WI38 (cell line): ENCODE data around the gene TECR.
A peak's percentile ranks its signal among the peaks of the same experiment; 100 is the strongest.

Experiments
- H3K4me3 ChIP-seq: 2 replicates; pipeline ENCODE4 v1.5.1; 2011; ENCODE audit warnings: low read depth, mild to moderate bottlenecking, control low read depth, low read length
- TF ChIP-seq, protein P1 (sequence below): IDR thresholded peaks from 2 replicates; pipeline ENCODE4 v1.5.1; 2012; ENCODE audit warnings: low read depth, mild to moderate bottlenecking, control low read depth, low read length

The TECR gene

DNA sequence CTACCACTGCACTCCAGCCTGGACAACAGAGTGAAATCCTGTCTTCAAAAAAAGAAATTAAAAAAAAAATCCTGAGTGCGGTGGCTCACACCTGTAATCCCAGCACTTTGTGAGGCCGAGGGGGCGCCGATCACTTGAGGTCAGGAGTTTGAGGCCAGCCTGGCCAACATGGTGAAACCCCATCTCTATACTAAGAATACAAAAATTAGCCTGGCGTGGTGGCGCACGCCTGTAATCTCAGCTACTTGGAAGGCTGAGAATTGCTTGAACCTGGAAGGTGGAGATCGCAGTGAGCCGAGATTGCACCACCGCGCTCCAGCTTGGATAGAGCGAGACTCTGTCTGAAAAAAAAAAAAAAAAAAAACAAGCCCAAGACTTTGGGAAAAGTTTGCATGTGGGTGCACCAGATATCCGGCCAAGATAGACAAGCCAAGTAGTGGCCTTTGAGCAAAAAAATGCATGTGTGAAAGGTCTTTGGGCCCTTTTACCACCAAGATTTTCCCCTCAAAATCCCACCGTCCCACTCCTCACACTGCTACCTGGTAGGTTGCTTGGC, 16.9 kb upstream of the TECR start:
- H3K4me3 ChIP-seq, result no peak overlapping the region
- TF ChIP-seq, protein P1, sequence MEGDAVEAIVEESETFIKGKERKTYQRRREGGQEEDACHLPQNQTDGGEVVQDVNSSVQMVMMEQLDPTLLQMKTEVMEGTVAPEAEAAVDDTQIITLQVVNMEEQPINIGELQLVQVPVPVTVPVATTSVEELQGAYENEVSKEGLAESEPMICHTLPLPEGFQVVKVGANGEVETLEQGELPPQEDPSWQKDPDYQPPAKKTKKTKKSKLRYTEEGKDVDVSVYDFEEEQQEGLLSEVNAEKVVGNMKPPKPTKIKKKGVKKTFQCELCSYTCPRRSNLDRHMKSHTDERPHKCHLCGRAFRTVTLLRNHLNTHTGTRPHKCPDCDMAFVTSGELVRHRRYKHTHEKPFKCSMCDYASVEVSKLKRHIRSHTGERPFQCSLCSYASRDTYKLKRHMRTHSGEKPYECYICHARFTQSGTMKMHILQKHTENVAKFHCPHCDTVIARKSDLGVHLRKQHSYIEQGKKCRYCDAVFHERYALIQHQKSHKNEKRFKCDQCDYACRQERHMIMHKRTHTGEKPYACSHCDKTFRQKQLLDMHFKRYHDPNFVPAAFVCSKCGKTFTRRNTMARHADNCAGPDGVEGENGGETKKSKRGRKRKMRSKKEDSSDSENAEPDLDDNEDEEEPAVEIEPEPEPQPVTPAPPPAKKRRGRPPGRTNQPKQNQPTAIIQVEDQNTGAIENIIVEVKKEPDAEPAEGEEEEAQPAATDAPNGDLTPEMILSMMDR, result no peak

DNA sequence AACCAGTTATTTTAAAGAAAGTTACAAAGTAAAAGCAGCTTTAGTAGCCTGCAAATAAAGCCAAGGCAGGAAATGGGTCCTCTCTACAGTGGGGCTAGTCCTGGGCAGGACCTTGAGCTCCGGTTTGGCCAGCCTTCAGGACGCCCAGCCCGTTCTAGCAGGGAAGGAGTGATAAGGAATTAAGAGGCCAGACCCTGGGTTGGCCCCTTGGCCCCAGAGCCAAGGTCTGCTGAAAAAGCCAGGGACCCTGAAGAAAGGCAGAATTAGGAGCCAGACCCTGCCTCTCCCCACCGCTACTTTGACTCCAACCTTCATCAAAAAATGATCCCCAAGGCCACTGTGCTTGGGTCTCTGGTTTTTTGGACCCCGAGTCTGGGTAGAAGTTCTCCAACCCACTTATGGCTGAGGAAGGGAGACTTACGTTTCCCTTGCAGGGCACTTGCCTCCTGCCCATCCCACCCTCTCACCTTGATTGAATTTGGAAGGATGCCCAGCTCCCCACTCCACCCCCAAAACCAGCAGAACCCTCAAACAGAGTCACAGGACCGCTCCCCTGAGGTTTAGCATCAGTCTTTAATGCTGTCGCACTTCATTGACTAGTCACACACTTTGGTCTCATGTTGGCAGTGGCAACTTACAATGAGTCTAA, 15.1 kb upstream of the TECR start:
- TF ChIP-seq, protein P1, result no peak
- no peak overlapping the region for H3K4me3 ChIP-seq

DNA sequence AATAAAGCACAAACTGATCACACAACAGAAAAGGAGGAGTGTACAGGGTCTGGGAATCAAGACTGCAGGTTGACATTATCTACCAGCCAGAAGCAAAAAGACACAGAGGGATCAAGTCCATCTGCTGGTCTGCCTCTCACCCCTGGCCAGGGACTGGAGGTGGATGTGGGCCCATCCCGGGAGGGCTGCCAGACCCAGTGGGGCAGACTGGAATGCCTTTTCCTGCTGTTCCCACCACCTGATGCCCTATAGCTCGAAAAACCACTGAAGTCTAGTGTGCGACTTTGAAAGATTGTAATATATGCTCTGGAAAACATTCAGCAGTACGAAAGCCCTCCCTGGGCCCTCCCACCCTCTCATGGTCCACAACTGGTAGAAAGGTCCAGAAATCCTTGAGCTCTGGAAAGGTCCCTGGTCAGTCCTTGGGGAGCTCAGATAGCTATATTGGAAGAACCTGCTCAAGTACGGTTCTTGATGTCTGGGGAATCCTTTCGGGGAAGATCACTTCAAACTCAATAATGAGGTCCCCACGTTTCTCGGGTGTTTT, 13.8 kb upstream of the TECR start:
- H3K4me3 ChIP-seq, result peak overlapping the region; percentile 92

DNA sequence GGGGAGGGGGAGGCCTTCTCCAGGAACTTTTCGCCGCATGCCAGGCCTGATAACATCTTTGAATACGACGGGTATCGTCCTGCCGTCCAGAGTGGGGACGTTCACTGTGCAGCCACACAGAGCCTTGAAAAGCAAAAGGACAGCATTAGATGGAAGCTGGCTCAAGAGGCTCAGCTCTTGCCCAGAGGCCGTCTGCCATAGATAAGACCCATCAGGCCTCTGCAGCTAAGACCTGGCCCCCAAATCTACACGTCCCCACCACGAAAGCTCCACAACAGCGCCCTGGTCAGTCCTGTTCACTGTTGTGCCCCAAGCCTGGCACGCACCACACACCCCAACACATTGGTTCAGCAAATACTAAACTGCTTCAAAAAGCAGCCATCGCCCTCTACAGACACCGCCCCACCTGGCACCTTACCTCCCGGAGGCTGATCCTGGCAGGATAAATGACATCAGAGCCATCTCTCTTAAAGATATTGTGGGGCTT, 13.3 kb upstream of the TECR start:
- TF ChIP-seq, protein P1, result no peak

More for the DNA sequence above, 13.8 kb upstream of the TECR start:
- TF ChIP-seq, protein P1, result no peak

DNA sequence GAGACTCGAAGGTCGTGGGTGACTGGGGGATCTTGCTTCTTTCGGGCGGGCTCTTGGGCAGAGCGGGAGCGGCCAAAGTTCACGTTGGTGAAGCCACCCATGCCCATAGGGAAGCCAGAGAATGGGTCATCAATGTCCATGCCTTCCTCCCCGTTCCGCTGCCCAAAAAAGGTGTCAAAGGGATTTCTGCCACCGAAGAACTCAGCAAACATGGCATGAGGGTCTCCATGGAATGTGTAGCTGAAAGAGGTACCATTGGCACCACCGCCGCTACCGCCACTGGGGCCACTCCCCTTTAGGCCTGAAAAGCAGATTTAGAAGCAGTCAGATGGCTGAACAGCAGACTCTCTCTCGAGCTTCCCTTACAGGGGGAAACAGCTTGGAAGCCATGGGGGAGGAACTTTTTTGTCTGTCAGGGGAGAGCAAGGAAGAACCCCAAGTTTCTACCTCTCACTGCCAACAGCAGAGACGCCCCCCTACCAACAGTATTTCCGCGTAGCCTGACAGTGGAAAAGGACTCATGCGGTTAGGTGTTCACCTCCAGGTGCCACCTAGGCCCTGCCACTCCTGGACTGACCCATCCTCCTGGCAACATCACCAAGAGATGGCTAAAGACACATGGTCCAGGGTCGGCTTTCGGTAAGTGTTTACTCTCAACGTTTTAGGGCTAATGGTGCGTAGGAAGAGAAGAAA, 12.5 kb upstream of the TECR start:
- H3K4me3 ChIP-seq, result peak overlapping the region; percentile 92

More for the DNA sequence above, 13.3 kb upstream of the TECR start:
- peak overlapping the region; percentile 92 for H3K4me3 ChIP-seq

DNA sequence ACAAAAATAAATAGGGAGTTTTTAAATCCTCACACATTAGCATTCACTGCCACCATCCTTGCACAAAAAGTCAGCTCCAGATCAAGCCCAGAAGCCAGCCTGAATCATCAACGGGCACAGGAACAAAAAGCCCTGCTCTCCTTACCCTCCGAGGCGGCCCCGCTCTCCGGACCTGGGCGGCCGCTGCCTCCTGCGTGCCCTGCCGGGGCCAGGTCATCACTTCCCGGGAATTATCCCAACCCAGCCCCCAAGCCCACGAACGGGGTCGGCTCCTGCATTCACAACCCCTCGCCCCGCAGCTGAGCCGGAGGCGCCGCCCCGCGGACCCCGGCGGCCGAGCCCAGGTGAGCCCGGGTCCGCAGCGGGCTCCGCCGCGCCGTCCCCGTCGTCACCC, 12.0 kb upstream of the TECR start:
- TF ChIP-seq, protein P1, result no peak
- peak overlapping the region; percentile 92 for H3K4me3 ChIP-seq

More for the DNA sequence above, 12.5 kb upstream of the TECR start:
- TF ChIP-seq, protein P1, result no peak
